GM21529 (cell line): ENCODE measurements around the gene SNAPC4.
"Not testable (repeated sequence)": the region's sequence is repeated elsewhere in the genome, so short reads cannot be mapped to it uniquely, and the experiment has no call there.

Source experiments
- ATAC-seq: cut with Tn5 transposase; IDR thresholded peaks from one replicate; pipeline ENCODE4 v1.9.1; 2021; ENCODE audit not compliant: unreplicated experiment

Gene SNAPC4

DNA sequence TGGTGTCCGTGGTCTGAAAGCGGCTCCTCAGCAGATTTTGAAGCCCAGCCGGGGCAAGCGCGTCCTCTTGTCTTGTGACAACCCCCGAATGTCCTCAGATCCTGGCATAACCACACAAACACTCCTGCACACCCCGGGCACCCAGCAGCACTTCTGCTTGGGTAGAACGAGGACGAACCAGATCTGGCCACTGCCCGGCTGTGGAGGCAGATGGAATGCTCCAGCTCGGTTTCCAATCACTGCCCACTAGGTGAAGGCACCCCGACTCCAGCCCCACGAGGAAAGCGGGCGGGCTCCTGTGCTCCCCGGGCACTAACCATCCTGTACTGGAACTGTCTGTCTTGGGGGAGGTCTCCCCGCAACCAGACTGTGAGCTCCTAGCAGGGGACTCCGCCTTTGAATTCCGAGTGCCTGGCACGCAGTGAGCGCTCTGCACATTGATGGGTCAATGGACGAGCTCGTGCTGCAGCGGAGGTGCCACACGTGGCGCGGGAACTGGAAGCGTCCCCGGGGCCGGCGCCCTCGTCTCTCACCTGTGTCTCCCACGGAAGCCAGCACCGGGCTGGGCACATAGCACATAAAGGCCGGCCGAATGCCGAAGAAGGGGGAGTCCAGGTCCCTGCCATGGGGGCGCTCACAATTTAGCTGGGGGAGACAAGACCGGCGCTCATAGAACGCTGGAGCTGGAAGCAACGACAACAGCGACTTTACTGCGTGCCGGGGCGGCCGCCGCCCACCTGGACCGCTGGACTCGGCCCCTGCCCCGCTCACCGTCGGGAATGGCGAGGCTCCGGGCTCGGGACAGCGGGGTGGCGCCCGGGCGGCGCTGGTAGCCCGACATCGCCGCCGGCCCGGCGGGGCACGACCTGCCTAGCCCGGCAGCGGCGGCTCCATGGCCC, 9.8 kb upstream of the SNAPC4 start:
- peak; percentile 27 for ATAC-seq

DNA sequence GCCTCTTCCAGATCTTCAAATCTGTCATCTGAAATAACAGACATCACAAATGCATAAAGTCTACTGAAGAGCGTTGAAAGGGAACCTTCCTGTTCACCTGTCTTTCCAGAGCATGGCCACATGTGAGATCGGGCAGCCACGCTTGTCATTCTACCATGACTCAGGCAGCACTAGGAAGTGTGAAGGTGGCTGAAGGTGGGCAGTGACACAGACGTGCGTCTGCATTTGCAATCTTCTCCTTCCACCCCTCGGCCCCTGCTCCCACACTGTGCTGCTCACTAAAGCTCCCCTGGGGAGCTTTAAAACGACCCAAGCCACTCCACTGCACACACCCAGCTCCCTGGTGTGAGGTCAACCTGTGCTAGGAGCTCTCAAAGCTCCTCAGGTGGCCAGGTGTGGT, 7.9 kb upstream of the SNAPC4 start:
- ATAC-seq = no peak

DNA sequence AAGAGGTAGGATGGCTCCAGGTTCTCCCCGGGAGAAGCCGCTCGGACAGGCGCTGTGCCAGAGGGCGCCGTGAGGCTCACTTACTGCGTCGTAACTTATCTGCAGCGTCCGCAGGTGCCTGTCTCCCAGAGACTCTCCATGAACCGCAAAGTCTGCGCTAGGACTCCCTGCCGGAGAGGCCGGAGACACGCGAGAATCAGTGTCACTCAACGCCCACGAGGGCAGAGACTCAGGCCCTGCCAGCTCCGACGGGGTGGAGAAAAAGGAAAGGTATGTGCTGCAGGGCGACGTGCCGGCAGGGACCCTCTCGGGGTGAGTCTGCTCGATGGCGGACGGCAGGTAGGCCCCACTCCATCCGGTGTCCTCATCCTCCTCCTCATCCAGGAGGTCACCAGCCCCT, 7.1 kb upstream of the SNAPC4 start:
- not testable (repeated sequence) for ATAC-seq

GRCh38 chr9:136405904-136406303, 5.9 kb upstream of the SNAPC4 start:
- ATAC-seq = not testable (repeated sequence)

DNA sequence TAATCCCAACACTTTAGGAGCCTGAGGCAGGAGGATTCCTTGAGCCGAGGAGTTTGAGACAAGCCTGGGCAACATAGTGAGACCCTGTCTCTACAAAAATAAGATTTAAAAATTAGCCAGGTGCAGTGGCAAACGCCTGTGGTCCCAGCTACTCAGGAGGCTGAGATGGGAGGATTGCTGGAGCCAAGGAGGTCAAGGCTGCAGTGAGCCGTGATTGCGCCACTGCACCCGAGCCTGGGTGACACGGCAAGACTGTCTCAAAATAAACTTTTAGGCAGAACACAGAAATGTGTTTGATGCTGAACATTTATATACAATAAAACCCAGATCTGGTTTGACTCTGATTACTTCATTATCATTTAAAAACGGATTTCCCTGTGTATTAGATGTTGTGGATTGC, 5.5 kb upstream of the SNAPC4 start:
- no peak for ATAC-seq

GRCh38 chr9:136404801-136405136, 4.8 kb upstream of the SNAPC4 start:
- ATAC-seq = no peak

GRCh38 chr9:136403915-136404800, 4.2 kb upstream of the SNAPC4 start:
- no peak for ATAC-seq

- ATAC-seq = peak; percentile 48
Observed at GRCh38 chr9:136403538-136403914, 3.6 kb upstream of the SNAPC4 start.

GRCh38 chr9:136402067-136402466, 2.1 kb upstream of the SNAPC4 start:
- no peak for ATAC-seq

GRCh38 chr9:136401173-136401922, 1.4 kb upstream of the SNAPC4 start:
- ATAC-seq = no peak

DNA sequence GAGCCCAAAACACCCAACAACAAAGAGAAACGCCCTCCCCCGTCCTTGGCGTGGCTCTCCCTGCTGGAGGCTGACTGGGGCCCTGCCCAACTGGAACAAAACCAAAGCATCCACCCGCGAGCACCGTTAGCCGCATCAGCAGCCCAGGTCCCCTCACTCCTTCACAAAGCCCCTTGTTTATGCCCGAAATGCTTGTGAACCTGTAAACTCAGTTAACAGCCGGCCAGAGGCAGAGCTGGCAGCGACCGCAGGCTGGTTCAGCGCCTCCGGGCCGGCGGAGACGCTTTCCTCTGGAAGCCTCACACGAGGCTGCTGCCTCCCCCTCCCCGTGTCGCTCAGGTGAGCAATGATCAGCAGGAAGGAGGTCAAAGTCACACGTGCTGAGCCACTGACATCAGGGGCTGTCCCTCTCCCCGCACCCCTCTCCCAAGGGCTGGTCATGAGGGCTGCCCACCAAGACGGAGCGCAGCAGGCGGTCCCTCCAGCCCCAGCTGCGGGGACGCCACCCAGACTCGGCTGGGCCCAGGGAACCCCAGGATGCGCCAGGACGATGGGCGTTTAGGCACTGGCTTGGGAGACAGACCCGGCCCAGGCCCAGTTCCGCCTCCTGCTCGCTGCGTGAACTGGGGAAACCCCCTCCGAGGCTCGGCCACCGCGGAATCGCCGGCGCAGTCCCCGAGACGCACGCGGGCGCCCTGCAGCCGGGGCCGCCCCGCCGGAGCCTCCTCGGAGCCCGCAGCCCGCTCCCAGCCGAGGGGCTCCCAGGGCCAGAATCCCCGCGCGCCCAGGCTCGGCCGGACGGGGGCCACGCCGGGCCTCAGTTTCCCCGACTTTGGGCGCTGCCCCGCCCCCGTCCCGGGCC, 563 bp downstream of the SNAPC4 start:
- ATAC-seq = peak; percentile 26

- ATAC-seq = no peak
Observed at GRCh38 chr9:136398286-136398685, 1.7 kb downstream of the SNAPC4 start.

GRCh38 chr9:136397643-136398042, 2.3 kb downstream of the SNAPC4 start:
- ATAC-seq = no peak

DNA sequence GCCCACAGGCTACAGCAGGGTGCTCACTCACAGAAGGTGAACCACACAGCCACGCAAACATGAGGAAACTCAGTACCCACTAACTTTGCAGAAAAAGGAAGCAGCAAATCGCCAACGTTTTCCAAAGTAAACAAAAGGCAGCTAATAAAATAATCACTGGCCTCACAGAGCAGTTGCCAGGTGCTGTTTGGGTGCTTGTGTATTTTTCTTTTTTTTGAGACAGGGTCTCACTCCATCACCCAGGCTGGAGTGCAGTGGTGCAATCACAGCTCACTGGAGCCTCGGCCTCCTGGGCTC, 3.8 kb downstream of the SNAPC4 start:
- no peak for ATAC-seq

- ATAC-seq = no peak
Observed at GRCh38 chr9:136395345-136396218, 4.4 kb downstream of the SNAPC4 start.

DNA sequence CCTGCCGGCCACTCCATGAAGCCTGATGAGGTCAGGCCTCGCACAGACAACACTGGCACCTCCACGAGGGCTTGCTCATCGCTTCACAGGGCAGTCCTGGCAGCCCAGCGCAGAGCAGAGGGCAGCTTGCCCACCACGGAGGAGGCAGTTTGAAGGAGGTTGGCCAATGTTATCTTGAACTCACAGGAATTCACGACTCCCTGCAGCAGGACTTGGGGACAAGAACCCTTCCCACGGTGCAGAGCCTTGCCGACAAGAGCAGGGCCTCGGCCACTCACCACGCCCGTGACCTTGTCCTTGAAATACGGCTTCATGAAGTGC, 5.0 kb downstream of the SNAPC4 start:
- ATAC-seq = no peak

DNA sequence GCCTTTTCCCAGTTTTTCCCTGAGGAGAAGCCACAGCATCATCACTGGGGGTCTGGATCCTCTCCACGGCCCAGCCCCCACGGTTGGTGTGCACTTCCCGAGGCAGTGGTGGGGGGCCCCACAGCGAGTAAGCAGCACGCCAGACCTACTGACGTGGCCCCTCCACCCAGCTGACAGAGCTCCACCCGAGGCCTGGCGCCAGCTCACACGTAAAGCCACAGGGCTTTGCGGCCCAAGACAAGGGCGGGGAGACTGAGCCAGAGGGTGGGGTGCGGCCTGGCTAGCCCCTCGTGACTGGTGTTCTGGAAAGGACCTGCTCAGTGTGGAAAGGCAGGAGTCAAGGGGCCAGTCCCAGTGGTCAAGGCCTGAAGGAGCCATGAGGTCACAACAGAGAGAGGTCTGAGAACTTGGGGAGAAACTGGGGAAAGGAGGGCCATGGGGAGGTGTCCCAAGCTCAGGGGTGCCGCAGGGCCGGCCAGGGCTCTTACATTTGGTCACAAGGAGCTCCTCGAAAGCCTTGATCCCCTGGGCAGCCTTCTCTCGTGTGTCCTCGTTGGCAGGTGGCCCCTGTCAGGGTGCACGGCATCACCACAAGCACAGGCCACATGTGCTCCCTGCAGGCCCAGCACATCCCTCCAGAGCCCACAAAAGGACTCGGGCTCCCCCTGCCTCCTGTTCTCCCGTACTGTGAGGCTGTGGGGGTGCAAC, 5.5 kb downstream of the SNAPC4 start:
- ATAC-seq = no peak

DNA sequence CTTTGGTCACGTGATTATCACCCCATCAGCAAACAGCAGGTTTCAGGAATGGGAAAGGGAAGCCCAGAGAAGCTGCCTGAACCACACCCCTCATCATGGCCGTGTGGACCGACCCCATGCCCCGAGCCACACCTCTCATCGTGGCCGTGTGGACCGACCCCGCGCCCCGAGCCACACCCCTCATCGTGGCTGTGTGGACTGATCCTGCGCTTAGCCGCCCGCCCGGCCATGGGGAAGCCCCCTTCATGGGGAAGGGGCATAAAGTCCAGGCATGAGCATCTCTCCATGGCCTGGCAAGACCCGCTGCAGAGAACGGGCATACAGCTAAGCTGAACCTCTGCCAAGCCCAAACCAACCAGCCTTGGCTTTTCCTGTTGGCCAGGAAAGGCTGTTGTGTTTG, 6.4 kb downstream of the SNAPC4 start:
- ATAC-seq = no peak
